Pancreas (tissue), 10 donors: ENCODE results near the gene DBP. TPM values are rescaled to one million over a fixed set of nuclear protein-coding genes. Genes with fewer than 3 reads are reported as not detected.

Experiments used
- ATAC-seq, 4 donors: fragments of 200-7000 bp; cut with Tn5 transposase; one replicate each; pipeline versions ENCODE4 v1.8.0 to v1.9.1; 2020; ENCODE audit warnings: mild to moderate bottlenecking in 4 of 4, moderate library complexity in 4 of 4
- DNase-seq, 6 donors: peaks; one replicate each; pipeline ENCODE4 v3.0.0-alpha.2; 2020
- FAIRE-seq: peaks from 2 replicates; lab custom pipeline; 2012; peaks lifted over from hg19 to GRCh38; lab: Jason Lieb, UNC
- H3K27ac ChIP-seq, 4 donors: fragments of 200-600 bp; sonication (generic); 1 replicate in 3 of 4; 2 replicates in 1 of 4; pipeline versions ENCODE4 v1.5.0 to v1.8.0; 2020
- H3K27me3 ChIP-seq, 4 donors: fragments of 200-600 bp; one replicate each; pipeline ENCODE4 v1.8.0; 2021
- H3K36me3 ChIP-seq, 3 donors: fragments of 200-600 bp; sonication (generic) in 1 of 3; one replicate each; pipeline versions ENCODE4 v1.5.0 to v1.8.0; 2020 to 2021
- H3K4me1 ChIP-seq, 3 donors: fragments of 200-600 bp; one replicate each; pipeline ENCODE4 v1.8.0; 2021
- H3K4me3 ChIP-seq, 4 donors: fragments of 200-600 bp; sonication (generic) in 2 of 4; one replicate each; pipeline versions ENCODE4 v1.5.0 to v1.8.0; 2020 to 2021
- H3K9me3 ChIP-seq, 4 donors: fragments of 200-600 bp; one replicate each; pipeline ENCODE4 v1.8.0; 2021
- CTCF ChIP-seq, 4 donors: fragments of 200-600 bp; sonication (generic) in 3 of 4; IDR thresholded peaks; one replicate each; pipeline versions ENCODE4 v1.5.0 to v1.8.0; 2021; ENCODE audit warnings: antibody characterized with exemption in 4 of 4
- WGBS, 2 donors: extraction: QIAGEN DNeasy Blood & Tissue Kit; methylation state at CpG; one replicate each; pipeline ENCODE4 v1.1.7; 2013; 5-methylcytosine and 5-hydroxymethylcytosine counted together
- intact Hi-C, 3 donors: fragments of 100-400 bp; cut with DNase I; formaldehyde crosslinking; loops; one replicate each; pipeline versions ENCODE4 v1.11.1 to v1.14.2; 2022
- polyA plus RNA-seq, 2 donors: library from polyadenylated mRNA; stranded (reverse); fragments of 200-250 nt; gene quantifications; one replicate each; pipeline ENCODE4 v1.2.3, GENCODE V29; 2013
- total RNA-seq, 6 donors: library from RNA; stranded (reverse); fragmentation: NEBNext Ultra II Directional in 4 of 6; extraction: Animal tissue kit (Norgen Biotek cat#: 25700) in 4 of 6; gene quantifications; one replicate each; pipeline versions ENCODE4 v1.2.1 to v1.2.4, GENCODE V29; 2021 to 2023
- donor health status: healthy with polysubstance abuse.
- donor health status: DM: no; HTN: no; CAD: no; lungs with moderate emphysema.
- donor health status: DM: no; HTN: no; CAD: no.
- donor health status: control.
- donor health status: control.
- donor health status: Bipolar disorder and iron deficiency.
- donor health status: DM: yes; HTN: yes; CAD: no.
- donor health status: DM: no; HTN: no; CAD: no.
- donor health status: DM: no; HTN: no; CAD: no.
- donor health status: DM: yes; HTN: yes; CAD: no.

Gene DBP
- total and polyA plus RNA-seq, 8 donors: 3.3 to 11.4 (median 6.5) TPM

GRCh38 chr19:48627201-48627864 lies 9.8 kb downstream of the DBP start:
- 75 to 76% methylated on average over 6 of the region's 6 CpGs for WGBS, 2 donors
- DNase-seq: peak in 1 of 6 donors; percentile 72

GRCh38 chr19:48625891-48626327 lies 11.3 kb downstream of the DBP start:
- Histone ChIP-seq H3K27ac (no peak overlapping the region), H3K4me1 (peaks cover 0 to 9% (median 0%) of the 10 kb centered on the region in 3 donors), H3K4me3 (no peak overlapping the region), H3K9me3 (no peaks in the 10 kb centered on the region), H3K36me3 (peaks cover 0 to 6% (median 0%) of the 10 kb centered on the region in 3 donors), H3K27me3 (no peaks in the 10 kb centered on the region)
- WGBS, 2 donors: 90 to 91% methylated on average over 30 of the region's 30 CpGs
- intact Hi-C loops: no loop called here
- peak in 4 of 6 donors; percentile 13 to 81 (median 66) for DNase-seq
- no peak for ATAC-seq
- FAIRE-seq: no peak
- TF ChIP-seq CTCF (IDR thresholded peaks at IDR 0.05): no peak

More at GRCh38 chr19:48627201-48627864, 9.8 kb downstream of the DBP start:
- Histone ChIP-seq H3K27ac (no peak overlapping the region), H3K27me3 (no peaks in the 10 kb centered on the region), H3K9me3 (no peaks in the 10 kb centered on the region), H3K4me3 (no peak overlapping the region), H3K4me1 (peaks cover 0 to 9% (median 0%) of the 10 kb centered on the region in 3 donors), H3K36me3 (peaks cover 0 to 11% (median 0%) of the 10 kb centered on the region in 3 donors)
- intact Hi-C loops: no loop called here
- FAIRE-seq: no peak
- TF ChIP-seq CTCF (IDR thresholded peaks at IDR 0.05): no peak
- no peak for ATAC-seq

GRCh38 chr19:48624791-48625723 lies 12.1 kb downstream of the DBP start:
- peak overlapping the region in 1 of 4 donors; percentile 69 for H3K27ac ChIP-seq
- no peaks in the 10 kb centered on the region for H3K36me3 ChIP-seq
- WGBS, 2 donors: 50 to 52% methylated on average over 23 to 24 of the region's 24 CpGs
- H3K4me3 ChIP-seq: peak overlapping the region in 1 of 4 donors; percentile 51
- no peaks in the 10 kb centered on the region for H3K27me3 ChIP-seq
- FAIRE-seq: no peak
- intact Hi-C loops: no loop called here
- DNase-seq: peak in 3 of 6 donors; percentile 49 to 81 (median 58)
- H3K4me1 ChIP-seq: peaks cover 0 to 13% (median 0%) of the 10 kb centered on the region in 3 donors
- no peak for TF ChIP-seq CTCF (IDR thresholded peaks at IDR 0.05)
- no peak for ATAC-seq
- H3K9me3 ChIP-seq: no peaks in the 10 kb centered on the region

- peak; percentile 91 for FAIRE-seq
- intact Hi-C loops: no loop called here
These were observed 13.0 kb downstream of the DBP start for GRCh38 chr19:48624067-48624594.

More at GRCh38 chr19:48624067-48624594, 13.0 kb downstream of the DBP start:
- Histone ChIP-seq H3K27ac (peak overlapping the region; percentile 42 to 69 (median 53)), H3K4me3 (peak overlapping the region; percentile 4 to 51 (median 24)), H3K36me3 (no peaks in the 10 kb centered on the region), H3K4me1 (peaks cover 0 to 17% (median 0%) of the 10 kb centered on the region in 3 donors), H3K9me3 (no peaks in the 10 kb centered on the region), H3K27me3 (no peaks in the 10 kb centered on the region)
- peak; percentile 81 to 87 (median 84) for ATAC-seq
- WGBS, 2 donors: 1% methylated on average over 39 to 40 of the region's 40 CpGs
- no peak for TF ChIP-seq CTCF (IDR thresholded peaks at IDR 0.05)
- peak; percentile 97 to 98 (median 98) for DNase-seq
